IMR-90 (cell line): ENCODE results near the gene FAM229A. TPM values are rescaled to one million over a fixed set of nuclear protein-coding genes. Genes with fewer than 3 reads are reported as not detected.

Experiments
- ATAC-seq: fragments of 200-7000 bp; cut with Tn5 transposase; 2 replicates; pipeline ENCODE4 v1.9.1; 2020; ENCODE audit warnings: low read depth, mild to moderate bottlenecking, moderate library complexity
- BruUV-seq: library from RNA; stranded (reverse); fragments of 400-500 nt; replicated peaks from 2 replicates; lab custom pipeline; 2021; lab: Mats Ljungman, UMichigan
- CTCF ChIA-PET: fragments of 300-600 bp; formaldehyde crosslinking; extraction: SDS; loops from one replicate; lab custom pipeline; 2021; ENCODE audit warnings: antibody characterized with exemption; lab: Yijun Ruan, JAX
- POLR2A ChIA-PET: fragments of 300-600 bp; sonication (Branson Sonifier 250); formaldehyde crosslinking; loops from one replicate; lab custom pipeline; 2022; ENCODE audit warnings: antibody characterized with exemption; ENCODE audit not compliant: unreplicated experiment; lab: Charles Lee
- DNase-seq: peaks from one replicate; pipeline ENCODE4 v3.0.0; 2013
- H2AFZ ChIP-seq: replicated peaks from 2 replicates; pipeline ENCODE3; 2013; ENCODE audit warnings: low read length, mild to moderate bottlenecking; ENCODE audit not compliant: poor library complexity
- H2AK5ac ChIP-seq: 2 replicates; pipeline ENCODE4 v1.6.1; 2013; ENCODE audit warnings: low read depth, low read length, inconsistent platforms
- H2AK9ac ChIP-seq: replicated peaks from 2 replicates; pipeline ENCODE3; 2013; ENCODE audit warnings: mild to moderate bottlenecking, low read depth, low read length, moderate library complexity; ENCODE audit not compliant: poor library complexity
- H2BK120ac ChIP-seq: 2 replicates; pipeline ENCODE4 v1.6.1; 2013; ENCODE audit warnings: low read depth, low read length, inconsistent platforms
- H2BK15ac ChIP-seq: 3 replicates; pipeline ENCODE4 v1.6.1; 2013; ENCODE audit warnings: low read depth, low read length, inconsistent platforms
- H2BK20ac ChIP-seq: 2 replicates; pipeline ENCODE4 v1.6.1; 2013; ENCODE audit warnings: low read depth, mild to moderate bottlenecking, inconsistent platforms, low read length, moderate library complexity
- H2BK5ac ChIP-seq: 2 replicates; pipeline ENCODE4 v1.6.1; 2013; ENCODE audit warnings: mild to moderate bottlenecking, low read depth, low read length, inconsistent platforms; ENCODE audit not compliant: poor library complexity, severe bottlenecking
- H3K14ac ChIP-seq: replicated peaks from 2 replicates; pipeline ENCODE4 v1.6.1; 2013; ENCODE audit warnings: low read depth, low read length, inconsistent platforms
- H3K18ac ChIP-seq: 2 replicates; pipeline ENCODE4 v1.6.1; 2013; ENCODE audit warnings: low read depth, low read length, control low read depth
- H3K23ac ChIP-seq: 2 replicates; pipeline ENCODE4 v1.6.1; 2013; ENCODE audit warnings: low read depth, low read length, inconsistent platforms
- H3K27ac ChIP-seq: 2 replicates; pipeline ENCODE4 v1.5.1; 2013; ENCODE audit warnings: mild to moderate bottlenecking, control low read depth, low read length; ENCODE audit not compliant: insufficient read depth
- H3K27me3 ChIP-seq: 2 replicates; pipeline ENCODE4 v1.6.1; 2013; ENCODE audit warnings: low read length; ENCODE audit not compliant: control insufficient read depth, insufficient read depth
- H3K36me3 ChIP-seq: 2 replicates; pipeline ENCODE4 v1.6.1; 2013; ENCODE audit warnings: low read length, mixed read lengths; ENCODE audit not compliant: control insufficient read depth, insufficient read depth
- H3K4ac ChIP-seq: 2 replicates; pipeline ENCODE4 v1.6.1; 2013; ENCODE audit warnings: low read depth, low read length, inconsistent platforms
- H3K4me1 ChIP-seq: 2 replicates; pipeline ENCODE4 v1.6.1; 2013; ENCODE audit warnings: low read length, mixed read lengths; ENCODE audit not compliant: control insufficient read depth, insufficient read depth
- H3K4me2 ChIP-seq: 2 replicates; pipeline ENCODE4 v1.6.1; 2013; ENCODE audit warnings: low read depth, mild to moderate bottlenecking, control low read depth, low read length, moderate library complexity
- H3K4me3 ChIP-seq: 2 replicates; pipeline ENCODE4 v1.5.1; 2013; ENCODE audit warnings: low read depth, mild to moderate bottlenecking, control low read depth, low read length, moderate library complexity; ENCODE audit not compliant: insufficient read depth
- H3K56ac ChIP-seq: 2 replicates; pipeline ENCODE4 v1.6.1; 2013; ENCODE audit warnings: low read length, inconsistent platforms; ENCODE audit not compliant: insufficient read depth; ENCODE audit errors: extremely low read depth
- H3K79me1 ChIP-seq, 2 experiments: 2 replicates each; pipeline ENCODE4 v1.6.1; 2013; ENCODE audit warnings: low read length in 2 of 2, inconsistent platforms in 1 of 2, low read depth in 1 of 2
- H3K9ac ChIP-seq: 2 replicates; pipeline ENCODE4 v1.6.1; 2013; ENCODE audit warnings: low read depth, low read length, control low read depth
- H3K9me1 ChIP-seq: 2 replicates; pipeline ENCODE4 v1.6.1; 2013; ENCODE audit warnings: low read length, inconsistent platforms; ENCODE audit not compliant: insufficient read depth
- H3K9me3 ChIP-seq: 2 replicates; pipeline ENCODE4 v1.6.1; 2013; ENCODE audit warnings: low read length; ENCODE audit not compliant: control insufficient read depth, insufficient read depth
- H4K20me1 ChIP-seq: 2 replicates; pipeline ENCODE4 v1.6.1; 2013; ENCODE audit warnings: low read length, inconsistent platforms; ENCODE audit not compliant: insufficient read depth
- H4K5ac ChIP-seq: 2 replicates; pipeline ENCODE4 v1.6.1; 2013; ENCODE audit warnings: mild to moderate bottlenecking, low read depth, low read length, control low read depth
- H4K8ac ChIP-seq, 2 experiments: 2 replicates each; pipeline ENCODE4 v1.6.1; 2013; ENCODE audit warnings: low read depth in 2 of 2, low read length in 2 of 2, control low read depth in 1 of 2, inconsistent platforms in 1 of 2
- H4K91ac ChIP-seq: 2 replicates; pipeline ENCODE4 v1.6.1; 2013; ENCODE audit warnings: low read depth, low read length, inconsistent platforms; ENCODE audit not compliant: insufficient read depth
- BHLHE40 ChIP-seq: fragments of 150-350 bp; IDR thresholded peaks from 2 replicates; pipeline ENCODE4 v1.6.1; 2016; ENCODE audit warnings: mild to moderate bottlenecking, low read depth, low read length
- CEBPB ChIP-seq: IDR thresholded peaks from 2 replicates; pipeline ENCODE4 v1.6.1; 2012; ENCODE audit warnings: low read depth, low read length, improper control_type of control experiment
- CHD1 ChIP-seq: IDR thresholded peaks from 2 replicates; pipeline ENCODE4 v1.6.1; 2012; ENCODE audit warnings: low read depth, low read length, improper control_type of control experiment
- ELK1 ChIP-seq: fragments of 150-350 bp; IDR thresholded peaks from 2 replicates; pipeline ENCODE4 v1.6.1; 2016; ENCODE audit warnings: low read depth, mild to moderate bottlenecking, low read length, moderate library complexity, borderline replicate concordance
- FOS ChIP-seq: fragments of 150-350 bp; IDR thresholded peaks from 2 replicates; pipeline ENCODE4 v1.6.1; 2016; ENCODE audit warnings: low read depth, low read length
- MAFK ChIP-seq: IDR thresholded peaks from 2 replicates; pipeline ENCODE4 v1.6.1; 2012; ENCODE audit warnings: low read depth, low read length, improper control_type of control experiment
- MAZ ChIP-seq: IDR thresholded peaks from 2 replicates; pipeline ENCODE4 v1.6.1; 2012; ENCODE audit warnings: low read depth, mild to moderate bottlenecking, low read length, improper control_type of control experiment, moderate library complexity, borderline replicate concordance
- MXI1 ChIP-seq: IDR thresholded peaks from 2 replicates; pipeline ENCODE4 v1.6.1; 2012; ENCODE audit warnings: low read depth, mild to moderate bottlenecking, low read length, moderate library complexity, borderline replicate concordance
- NFE2L2 ChIP-seq: fragments of 150-350 bp; IDR thresholded peaks from 2 replicates; pipeline ENCODE4 v1.6.1; 2016; ENCODE audit warnings: low read depth, mild to moderate bottlenecking, low read length
- POLR2A ChIP-seq: IDR thresholded peaks from 2 replicates; pipeline ENCODE4 v1.6.1; 2012; ENCODE audit warnings: mild to moderate bottlenecking, low read depth, low read length
- RAD21 ChIP-seq: IDR thresholded peaks from 2 replicates; pipeline ENCODE4 v1.6.1; 2012; ENCODE audit warnings: low read length, improper control_type of control experiment
- RCOR1 ChIP-seq: IDR thresholded peaks from 2 replicates; pipeline ENCODE4 v1.6.1; 2012; ENCODE audit warnings: mild to moderate bottlenecking, low read length, improper control_type of control experiment; ENCODE audit not compliant: insufficient replicate concordance
- RFX5 ChIP-seq: IDR thresholded peaks from 2 replicates; pipeline ENCODE4 v1.8.0; 2012; ENCODE audit warnings: low read depth, mild to moderate bottlenecking, low read length, moderate library complexity
- USF2 ChIP-seq: fragments of 150-350 bp; IDR thresholded peaks from 2 replicates; pipeline ENCODE4 v1.6.1; 2017; ENCODE audit warnings: mild to moderate bottlenecking, antibody characterized with exemption, low read length, low read depth
- WGBS, 2 experiments: methylation state at CpG; one replicate each; pipeline versions ENCODE4 v1.1.5 to v1.1.7; 2013; ENCODE audit warnings: missing lambda C conversion rate in 2 of 2; ENCODE audit not compliant: insufficient read length in 1 of 2; ENCODE audit errors: extremely low coverage in 2 of 2; 5-methylcytosine and 5-hydroxymethylcytosine counted together
- dilution Hi-C: fragments of 300-500 bp; cut with HindIII; formaldehyde crosslinking; loops from one replicate; pipeline ENCODE4 v1.14.3; 2018; ENCODE audit warnings: low sequenced_read_pairs; ENCODE audit not compliant: unreplicated experiment
- in situ Hi-C: fragments of 300-500 bp; cut with MboI; formaldehyde crosslinking; loops from 3 replicates; pipeline ENCODE4 v1.14.3; 2019; ENCODE audit warnings: low sequenced_read_pairs, inconsistent platforms, mixed read lengths
- intact Hi-C: fragments of 100-400 bp; cut with micrococcal nuclease; formaldehyde crosslinking; loops from 2 replicates; pipeline ENCODE4 v1.10.0; 2022
- polyA plus RNA-seq, 3 experiments: library from polyadenylated mRNA; depleted of rRNA; stranded (reverse); fragments of >200 nt; gene quantifications; 2 replicates each; pipeline ENCODE4 v1.2.3, GENCODE V29; 2012; ENCODE audit warnings: low replicate concordance in 1 of 3
- total RNA-seq: library from RNA; depleted of rRNA; stranded (reverse); fragments of >200 nt; gene quantifications from 2 replicates; pipeline ENCODE4 v1.2.3, GENCODE V29; 2012
- TF ChIP-seq, protein P1 (sequence below): conservative IDR thresholded peaks from 2 replicates; pipeline ENCODE4 v1.5.1; 2012; ENCODE audit warnings: mild to moderate bottlenecking, low read depth, low read length, improper control_type of control experiment

The FAM229A gene
- total and polyA plus RNA-seq, 2 of the 4 experiments (the other 2 are of a cell fraction) = 0.36 to 4.3 TPM

- H2BK20ac ChIP-seq = no peak overlapping the region
- H3K27ac ChIP-seq = peak overlapping the region; percentile 44
- no peak overlapping the region for H2BK15ac ChIP-seq
- ATAC-seq = peak; percentile 47
- DNase-seq = peak; percentile 21
- H3K27me3 ChIP-seq = no peaks in the 10 kb centered on the region
- H4K91ac ChIP-seq = no peak overlapping the region
- in situ Hi-C loops = no loop called here
- peaks cover 19 to 49% of the 10 kb centered on the region in 2 experiments; a peak in 3 of 4 replicates for H3K79me1 ChIP-seq
- no peak overlapping the region for H4K8ac ChIP-seq
- no TSS peak for BruUV-seq
- peak overlapping the region; percentile 85 for H3K14ac ChIP-seq
- peak overlapping the region; percentile 77 for H3K4ac ChIP-seq
- peaks cover 43% of the 10 kb centered on the region for H3K36me3 ChIP-seq
- H2BK120ac ChIP-seq = no peak overlapping the region
- no peak overlapping the region for H3K18ac ChIP-seq
- H3K9ac ChIP-seq = peak overlapping the region; percentile 81
- H2AK5ac ChIP-seq = peak overlapping the region; percentile 66
- peaks cover 6% of the 10 kb centered on the region for H3K4me1 ChIP-seq
- peak overlapping the region; percentile 16 for H2BK5ac ChIP-seq
- intact Hi-C loops = loop anchor here (1.0 to 5.0 kb wide), 3 partner anchors 57 to 120 kb away; partner anchors contain the start of gene BSDC1
- H4K20me1 ChIP-seq = peaks cover 34% of the 10 kb centered on the region
- peak overlapping the region; percentile 50 for H3K23ac ChIP-seq
- dilution Hi-C loops = no loop called here
- H3K56ac ChIP-seq = no peak overlapping the region
- H4K5ac ChIP-seq = no peak overlapping the region
- peak overlapping the region; percentile 97 for H2AK9ac ChIP-seq
- H3K9me3 ChIP-seq = no peaks in the 10 kb centered on the region
- ChIA-PET CTCF (no interaction called here), POLR2A (no interaction called here)
- H3K9me1 ChIP-seq = peaks cover 7% of the 10 kb centered on the region; the same call in 1 of the 2 replicates
- H3K4me2 ChIP-seq = peak overlapping the region; percentile 95
- peak overlapping the region; percentile 85 for H3K4me3 ChIP-seq
- H2AFZ ChIP-seq = peak overlapping the region; percentile 84
- 1% methylated on average over 14 of the region's 46 CpGs; no CpG with 5 or more reads in 1 of the 2 experiments for WGBS, 2 experiments
- TF ChIP-seq RFX5 (no peak), FOS (no peak), CEBPB (no peak), NFE2L2 (no peak), CHD1 (no peak; the same call in 1 of the 2 replicates), MAFK (no peak), MAZ (peak; percentile 88), RCOR1 (no peak), USF2 (no peak), MXI1 (peak; percentile 67; the same call in 1 of the 2 replicates), POLR2A (no peak), BHLHE40 (no peak; the same call in 1 of the 2 replicates), RAD21 (peak; percentile 60), ELK1 (no peak)
- TF ChIP-seq, protein P1, sequence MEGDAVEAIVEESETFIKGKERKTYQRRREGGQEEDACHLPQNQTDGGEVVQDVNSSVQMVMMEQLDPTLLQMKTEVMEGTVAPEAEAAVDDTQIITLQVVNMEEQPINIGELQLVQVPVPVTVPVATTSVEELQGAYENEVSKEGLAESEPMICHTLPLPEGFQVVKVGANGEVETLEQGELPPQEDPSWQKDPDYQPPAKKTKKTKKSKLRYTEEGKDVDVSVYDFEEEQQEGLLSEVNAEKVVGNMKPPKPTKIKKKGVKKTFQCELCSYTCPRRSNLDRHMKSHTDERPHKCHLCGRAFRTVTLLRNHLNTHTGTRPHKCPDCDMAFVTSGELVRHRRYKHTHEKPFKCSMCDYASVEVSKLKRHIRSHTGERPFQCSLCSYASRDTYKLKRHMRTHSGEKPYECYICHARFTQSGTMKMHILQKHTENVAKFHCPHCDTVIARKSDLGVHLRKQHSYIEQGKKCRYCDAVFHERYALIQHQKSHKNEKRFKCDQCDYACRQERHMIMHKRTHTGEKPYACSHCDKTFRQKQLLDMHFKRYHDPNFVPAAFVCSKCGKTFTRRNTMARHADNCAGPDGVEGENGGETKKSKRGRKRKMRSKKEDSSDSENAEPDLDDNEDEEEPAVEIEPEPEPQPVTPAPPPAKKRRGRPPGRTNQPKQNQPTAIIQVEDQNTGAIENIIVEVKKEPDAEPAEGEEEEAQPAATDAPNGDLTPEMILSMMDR = peak; percentile 76
Measured at GRCh38 chr1:32334864-32335534, 27.3 kb downstream of the FAM229A start.
